ENCODE data around the gene ATP8B3.

ATP8B3 gene

GRCh38 chr19:1736280-1736679, 75.8 kb downstream of the ATP8B3 start:
- no peak overlapping the region for H3K4me3 ChIP-seq (ENCODE audit: low read depth, low read length)
- TF ChIP-seq CTCF (IDR thresholded peaks at IDR 0.05; ENCODE audit: low read depth, low read length) = no peak

GRCh38 chr19:1734321-1734966, 77.6 kb downstream of the ATP8B3 start:
- H3K4me3 ChIP-seq (ENCODE audit: low read depth, low read length) = no peak overlapping the region
- TF ChIP-seq CTCF (IDR thresholded peaks at IDR 0.05; ENCODE audit: low read depth, low read length) = no peak
